WTC11 (cell line): ENCODE data around the gene CEP85L. TPM values are rescaled to one million over a fixed set of nuclear protein-coding genes. Genes with fewer than 3 reads are reported as not detected.

Experiments used
- ATAC-seq: fragments of 200-7000 bp; cut with Tn5 transposase; 2 replicates; pipeline ENCODE4 v1.10.0; 2021; ENCODE audit warnings: mild to moderate bottlenecking, moderate library complexity
- CTCF ChIA-PET: fragments of 300-600 bp; sonication (Branson Sonifier 250); formaldehyde crosslinking; loops from one replicate; lab custom pipeline; 2021; ENCODE audit warnings: antibody characterized with exemption; lab: Charles Lee
- POLR2A ChIA-PET: fragments of 350-600 bp; sonication (Branson Sonifier 250); formaldehyde crosslinking; loops from one replicate; lab custom pipeline; 2021; ENCODE audit warnings: antibody characterized with exemption; lab: Charles Lee
- DNase-seq: peaks from one replicate; pipeline ENCODE4 v3.0.0; 2021; ENCODE audit warnings: low spot score
- H3K27ac Mint-ChIP-seq: 2 replicates; pipeline ENCODE4 v1.8.0; 2021; ENCODE audit warnings: mixed read lengths
- H3K27me3 Mint-ChIP-seq: 2 replicates; pipeline ENCODE4 v1.8.0; 2021; ENCODE audit warnings: low read depth, mild to moderate bottlenecking, moderate library complexity, mixed read lengths
- H3K36me3 Mint-ChIP-seq: 2 replicates; pipeline ENCODE4 v1.8.0; 2021; ENCODE audit warnings: mixed read lengths
- H3K4me1 Mint-ChIP-seq: 2 replicates; pipeline ENCODE4 v1.8.0; 2022; ENCODE audit warnings: mixed read lengths
- H3K4me3 Mint-ChIP-seq: 2 replicates; pipeline ENCODE4 v1.8.0; 2021; ENCODE audit warnings: mild to moderate bottlenecking, moderate library complexity, mixed read lengths
- H3K9me3 Mint-ChIP-seq: 2 replicates; pipeline ENCODE4 v1.8.0; 2021; ENCODE audit warnings: mixed read lengths
- AR ChIP-seq: fragments of 250-450 bp; sonication (Bioruptor Pico); IDR thresholded peaks from 2 replicates; pipeline ENCODE4 v1.9.0; 2021; ENCODE audit warnings: mild to moderate bottlenecking
- CTCF ChIP-seq: fragments of 200-600 bp; IDR thresholded peaks from 2 replicates; pipeline ENCODE4 v1.8.0; 2022; ENCODE audit warnings: antibody characterized with exemption
- ELF4 ChIP-seq: sonication (generic); formaldehyde crosslinking; IDR thresholded peaks from 2 replicates; pipeline ENCODE4 v1.8.1; 2022; ENCODE audit warnings: low read depth, mild to moderate bottlenecking, moderate library complexity, missing genetic modification reagents
- ERG ChIP-seq: fragments of 250-450 bp; sonication (Bioruptor Pico); IDR thresholded peaks from 2 replicates; pipeline ENCODE4 v1.8.0; 2021; ENCODE audit warnings: mild to moderate bottlenecking
- ESRRA ChIP-seq: sonication (generic); formaldehyde crosslinking; IDR thresholded peaks from 2 replicates; pipeline ENCODE4 v1.8.1; 2022; ENCODE audit warnings: mild to moderate bottlenecking, missing genetic modification reagents, borderline replicate concordance
- ETV6 ChIP-seq: sonication (generic); formaldehyde crosslinking; IDR thresholded peaks from 2 replicates; pipeline ENCODE4 v1.8.1; 2022; ENCODE audit warnings: mild to moderate bottlenecking, missing genetic modification reagents
- FOXP1 ChIP-seq: sonication (generic); formaldehyde crosslinking; IDR thresholded peaks from 2 replicates; pipeline ENCODE4 v1.8.0; 2022; ENCODE audit warnings: missing genetic modification reagents, mild to moderate bottlenecking, moderate library complexity, borderline replicate concordance
- JAZF1 ChIP-seq: fragments of 250-450 bp; sonication (Bioruptor Pico); IDR thresholded peaks from 2 replicates; pipeline ENCODE4 v1.9.0; 2021; ENCODE audit warnings: moderate library complexity, mild to moderate bottlenecking, inconsistent platforms
- MXD4 ChIP-seq: fragments of 250-450 bp; sonication (Bioruptor Pico); IDR thresholded peaks from 2 replicates; pipeline ENCODE4 v1.8.0; 2021; ENCODE audit warnings: mild to moderate bottlenecking, moderate library complexity, borderline replicate concordance
- SOX15 ChIP-seq: fragments of 250-450 bp; sonication (Bioruptor Pico); IDR thresholded peaks from 2 replicates; pipeline ENCODE4 v1.9.0; 2021; ENCODE audit warnings: mild to moderate bottlenecking
- ZNF138 ChIP-seq: sonication (generic); formaldehyde crosslinking; conservative IDR thresholded peaks from 2 replicates; pipeline ENCODE4 v1.8.1; 2022; ENCODE audit warnings: mild to moderate bottlenecking, moderate library complexity, missing genetic modification reagents
- ZNF416 ChIP-seq: fragments of 250-450 bp; sonication (Bioruptor Pico); IDR thresholded peaks from 2 replicates; pipeline ENCODE4 v1.9.0; 2021; ENCODE audit warnings: mild to moderate bottlenecking, inconsistent platforms
- ZNF423 ChIP-seq: fragments of 250-450 bp; sonication (Bioruptor Pico); IDR thresholded peaks from 2 replicates; pipeline ENCODE4 v2.1.2; 2022; ENCODE audit warnings: mild to moderate bottlenecking, moderate library complexity
- ZNF512 ChIP-seq: sonication (generic); formaldehyde crosslinking; IDR thresholded peaks from 2 replicates; pipeline ENCODE4 v1.8.1; 2022; ENCODE audit warnings: missing genetic modification reagents, borderline replicate concordance
- ZNF671 ChIP-seq: fragments of 250-450 bp; sonication (Bioruptor Pico); IDR thresholded peaks from 2 replicates; pipeline ENCODE4 v1.8.0; 2021; ENCODE audit warnings: mild to moderate bottlenecking
- ZSCAN18 ChIP-seq: fragments of 250-450 bp; sonication (Bioruptor Pico); IDR thresholded peaks from 2 replicates; pipeline ENCODE4 v2.1.2; 2022; ENCODE audit warnings: mild to moderate bottlenecking, moderate library complexity
- total RNA-seq: library from RNA; stranded (reverse); gene quantifications from 3 replicates; pipeline ENCODE4 v1.2.3, GENCODE V29; 2021
- TF ChIP-seq, protein P1 (sequence below): sonication (generic); formaldehyde crosslinking; IDR thresholded peaks from 2 replicates; pipeline ENCODE4 v1.8.0; 2022; ENCODE audit warnings: missing genetic modification reagents
- TF ChIP-seq, protein P2 (sequence below): sonication (generic); formaldehyde crosslinking; conservative IDR thresholded peaks from 2 replicates; pipeline ENCODE4 v1.8.1; 2022; ENCODE audit warnings: mild to moderate bottlenecking, missing genetic modification reagents
- TF ChIP-seq, protein P3 (sequence below): sonication (generic); formaldehyde crosslinking; conservative IDR thresholded peaks from 2 replicates; pipeline ENCODE4 v1.8.1; 2023; ENCODE audit warnings: mild to moderate bottlenecking, low read depth, missing genetic modification reagents, moderate library complexity
- TF ChIP-seq, protein P4 (sequence below): sonication (generic); formaldehyde crosslinking; IDR thresholded peaks from 2 replicates; pipeline ENCODE4 v1.8.1; 2023; ENCODE audit warnings: mild to moderate bottlenecking, missing genetic modification reagents

CEP85L gene
- total RNA-seq, 1 experiment from 2014 or later, result 32.5 TPM

DNA sequence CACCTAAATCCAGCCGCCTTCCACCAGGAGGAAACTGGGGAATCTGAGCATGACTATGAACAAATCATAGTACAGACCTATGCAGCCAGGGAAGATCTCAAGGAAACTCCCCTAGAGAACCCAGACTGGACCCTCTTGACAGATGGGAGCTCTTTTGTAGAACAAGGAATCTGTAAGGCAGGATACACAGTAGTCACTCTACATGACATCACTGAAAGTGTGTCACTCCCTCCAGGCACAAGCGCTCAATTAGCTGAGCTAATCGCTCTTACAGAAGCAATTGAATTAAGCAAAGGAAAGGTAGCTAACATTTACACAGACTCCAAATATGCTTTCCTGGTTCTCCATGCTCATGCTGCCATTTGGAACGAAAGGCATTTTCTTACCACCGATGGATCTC lies 66.5 kb downstream of the CEP85L start:
- H3K27ac Mint-ChIP-seq, result no peak overlapping the region
- ATAC-seq, result no peak
- peaks cover 27% of the 10 kb centered on the region for H3K4me1 Mint-ChIP-seq
- H3K36me3 Mint-ChIP-seq, result peaks cover 8% of the 10 kb centered on the region
- no peak for TF ChIP-seq CTCF
- no peak for TF ChIP-seq ZNF423 (CRISPR knock-in tag)
- no peak for TF ChIP-seq ZNF512 (CRISPR knock-in tag)
- TF ChIP-seq, protein P1, sequence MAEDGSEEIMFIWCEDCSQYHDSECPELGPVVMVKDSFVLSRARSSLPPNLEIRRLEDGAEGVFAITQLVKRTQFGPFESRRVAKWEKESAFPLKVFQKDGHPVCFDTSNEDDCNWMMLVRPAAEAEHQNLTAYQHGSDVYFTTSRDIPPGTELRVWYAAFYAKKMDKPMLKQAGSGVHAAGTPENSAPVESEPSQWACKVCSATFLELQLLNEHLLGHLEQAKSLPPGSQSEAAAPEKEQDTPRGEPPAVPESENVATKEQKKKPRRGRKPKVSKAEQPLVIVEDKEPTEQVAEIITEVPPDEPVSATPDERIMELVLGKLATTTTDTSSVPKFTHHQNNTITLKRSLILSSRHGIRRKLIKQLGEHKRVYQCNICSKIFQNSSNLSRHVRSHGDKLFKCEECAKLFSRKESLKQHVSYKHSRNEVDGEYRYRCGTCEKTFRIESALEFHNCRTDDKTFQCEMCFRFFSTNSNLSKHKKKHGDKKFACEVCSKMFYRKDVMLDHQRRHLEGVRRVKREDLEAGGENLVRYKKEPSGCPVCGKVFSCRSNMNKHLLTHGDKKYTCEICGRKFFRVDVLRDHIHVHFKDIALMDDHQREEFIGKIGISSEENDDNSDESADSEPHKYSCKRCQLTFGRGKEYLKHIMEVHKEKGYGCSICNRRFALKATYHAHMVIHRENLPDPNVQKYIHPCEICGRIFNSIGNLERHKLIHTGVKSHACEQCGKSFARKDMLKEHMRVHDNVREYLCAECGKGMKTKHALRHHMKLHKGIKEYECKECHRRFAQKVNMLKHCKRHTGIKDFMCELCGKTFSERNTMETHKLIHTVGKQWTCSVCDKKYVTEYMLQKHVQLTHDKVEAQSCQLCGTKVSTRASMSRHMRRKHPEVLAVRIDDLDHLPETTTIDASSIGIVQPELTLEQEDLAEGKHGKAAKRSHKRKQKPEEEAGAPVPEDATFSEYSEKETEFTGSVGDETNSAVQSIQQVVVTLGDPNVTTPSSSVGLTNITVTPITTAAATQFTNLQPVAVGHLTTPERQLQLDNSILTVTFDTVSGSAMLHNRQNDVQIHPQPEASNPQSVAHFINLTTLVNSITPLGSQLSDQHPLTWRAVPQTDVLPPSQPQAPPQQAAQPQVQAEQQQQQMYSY (CRISPR knock-in tag), result no peak
- TF ChIP-seq, protein P2, sequence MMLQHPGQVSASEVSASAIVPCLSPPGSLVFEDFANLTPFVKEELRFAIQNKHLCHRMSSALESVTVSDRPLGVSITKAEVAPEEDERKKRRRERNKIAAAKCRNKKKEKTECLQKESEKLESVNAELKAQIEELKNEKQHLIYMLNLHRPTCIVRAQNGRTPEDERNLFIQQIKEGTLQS (CRISPR knock-in tag), result no peak
- TF ChIP-seq MXD4 (CRISPR knock-in tag), result no peak
- TF ChIP-seq ZNF416 (CRISPR knock-in tag), result no peak
- TF ChIP-seq ZNF671 (CRISPR knock-in tag), result no peak
- TF ChIP-seq SOX15 (CRISPR knock-in tag), result no peak
- no peak for TF ChIP-seq FOXP1 (CRISPR knock-in tag)
- no peak for TF ChIP-seq ZNF138 (CRISPR knock-in tag)
- TF ChIP-seq, protein P3, sequence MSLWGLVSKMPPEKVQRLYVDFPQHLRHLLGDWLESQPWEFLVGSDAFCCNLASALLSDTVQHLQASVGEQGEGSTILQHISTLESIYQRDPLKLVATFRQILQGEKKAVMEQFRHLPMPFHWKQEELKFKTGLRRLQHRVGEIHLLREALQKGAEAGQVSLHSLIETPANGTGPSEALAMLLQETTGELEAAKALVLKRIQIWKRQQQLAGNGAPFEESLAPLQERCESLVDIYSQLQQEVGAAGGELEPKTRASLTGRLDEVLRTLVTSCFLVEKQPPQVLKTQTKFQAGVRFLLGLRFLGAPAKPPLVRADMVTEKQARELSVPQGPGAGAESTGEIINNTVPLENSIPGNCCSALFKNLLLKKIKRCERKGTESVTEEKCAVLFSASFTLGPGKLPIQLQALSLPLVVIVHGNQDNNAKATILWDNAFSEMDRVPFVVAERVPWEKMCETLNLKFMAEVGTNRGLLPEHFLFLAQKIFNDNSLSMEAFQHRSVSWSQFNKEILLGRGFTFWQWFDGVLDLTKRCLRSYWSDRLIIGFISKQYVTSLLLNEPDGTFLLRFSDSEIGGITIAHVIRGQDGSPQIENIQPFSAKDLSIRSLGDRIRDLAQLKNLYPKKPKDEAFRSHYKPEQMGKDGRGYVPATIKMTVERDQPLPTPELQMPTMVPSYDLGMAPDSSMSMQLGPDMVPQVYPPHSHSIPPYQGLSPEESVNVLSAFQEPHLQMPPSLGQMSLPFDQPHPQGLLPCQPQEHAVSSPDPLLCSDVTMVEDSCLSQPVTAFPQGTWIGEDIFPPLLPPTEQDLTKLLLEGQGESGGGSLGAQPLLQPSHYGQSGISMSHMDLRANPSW, result no peak
- TF ChIP-seq JAZF1 (CRISPR knock-in tag), result no peak
- TF ChIP-seq ETV6, result no peak
- no peak for TF ChIP-seq ZSCAN18 (CRISPR knock-in tag)
- no peak for TF ChIP-seq ERG (CRISPR knock-in tag)
- no peak for TF ChIP-seq ESRRA (CRISPR knock-in tag)
- TF ChIP-seq, protein P4, sequence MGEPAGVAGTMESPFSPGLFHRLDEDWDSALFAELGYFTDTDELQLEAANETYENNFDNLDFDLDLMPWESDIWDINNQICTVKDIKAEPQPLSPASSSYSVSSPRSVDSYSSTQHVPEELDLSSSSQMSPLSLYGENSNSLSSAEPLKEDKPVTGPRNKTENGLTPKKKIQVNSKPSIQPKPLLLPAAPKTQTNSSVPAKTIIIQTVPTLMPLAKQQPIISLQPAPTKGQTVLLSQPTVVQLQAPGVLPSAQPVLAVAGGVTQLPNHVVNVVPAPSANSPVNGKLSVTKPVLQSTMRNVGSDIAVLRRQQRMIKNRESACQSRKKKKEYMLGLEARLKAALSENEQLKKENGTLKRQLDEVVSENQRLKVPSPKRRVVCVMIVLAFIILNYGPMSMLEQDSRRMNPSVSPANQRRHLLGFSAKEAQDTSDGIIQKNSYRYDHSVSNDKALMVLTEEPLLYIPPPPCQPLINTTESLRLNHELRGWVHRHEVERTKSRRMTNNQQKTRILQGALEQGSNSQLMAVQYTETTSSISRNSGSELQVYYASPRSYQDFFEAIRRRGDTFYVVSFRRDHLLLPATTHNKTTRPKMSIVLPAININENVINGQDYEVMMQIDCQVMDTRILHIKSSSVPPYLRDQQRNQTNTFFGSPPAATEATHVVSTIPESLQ (CRISPR knock-in tag), result no peak
- no peak for TF ChIP-seq AR (CRISPR knock-in tag)
- no peak for TF ChIP-seq ELF4
- ChIA-PET POLR2A (no interaction called here), CTCF (no interaction called here)
- H3K9me3 Mint-ChIP-seq, result peaks cover 9% of the 10 kb centered on the region
- H3K27me3 Mint-ChIP-seq, result no peaks in the 10 kb centered on the region
- DNase-seq, result no peak
- H3K4me3 Mint-ChIP-seq, result no peak overlapping the region
